ENCODE measurements around the gene LRRC27. TPM values are rescaled to one million over a fixed set of nuclear protein-coding genes. Genes with fewer than 3 reads are reported as not detected.

LRRC27 gene
- 9.7 and 13.1 TPM in 2 replicates for total RNA-seq

GRCh38 chr10:132331601-132332432 lies at the start of gene LRRC27:
TSS of gene LRRC27 (plus strand) at chr10:132332193. CDS start at chr10:132333525, 1,332 bp downstream.

GRCh38 chr10:132307823-132308586 lies 24.0 kb upstream of the LRRC27 start, which contains the start of gene STK32C:
TSS of gene STK32C (minus strand) at chr10:132307950. CDS start at chr10:132307833, 117 bp downstream.

DNA sequence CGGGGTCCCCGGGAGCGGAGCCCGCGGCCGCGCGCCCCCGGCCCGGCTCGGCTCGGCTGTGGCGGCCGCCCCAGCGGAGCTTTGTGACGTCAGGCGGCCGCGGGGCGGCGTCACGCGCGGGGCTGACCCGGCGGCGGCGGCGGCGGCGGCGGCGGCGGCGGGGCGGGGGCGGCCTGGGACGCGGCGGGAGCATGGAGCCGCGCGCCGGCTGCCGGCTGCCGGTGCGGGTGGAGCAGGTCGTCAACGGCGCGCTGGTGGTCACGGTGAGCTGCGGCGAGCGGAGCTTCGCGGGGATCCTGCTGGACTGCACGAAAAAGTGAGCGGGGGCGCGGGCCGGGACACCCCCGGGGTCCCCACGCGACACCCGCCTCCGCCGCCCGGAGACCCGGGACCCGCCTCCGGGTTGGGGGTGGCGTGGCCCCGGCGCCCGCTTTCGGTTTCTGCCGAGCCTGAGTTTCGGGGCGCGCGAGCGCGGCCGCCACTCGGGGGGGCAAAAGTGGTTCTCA lies 65.1 kb downstream of the LRRC27 start, which contains the start of gene PWWP2B:
TSS of gene PWWP2B (plus strand) at position 165 of the 506 bp plus-strand sequence. CDS start at position 192, 27 bp downstream.

Other genes starting within 250 kb of the LRRC27 start
- 6.3 and 33.0 TPM in 2 replicates for gene DPYSL4, start 145.2 kb upstream of the LRRC27 start, total RNA-seq
- gene STK32C, start 24.2 kb upstream of the LRRC27 start, total RNA-seq, result 8.0 and 8.5 TPM in 2 replicates
- 12.2 and 13.2 TPM in 2 replicates for gene PWWP2B, start 65.0 kb downstream of the LRRC27 start, total RNA-seq
- gene INPP5A, start 205.6 kb downstream of the LRRC27 start, total RNA-seq, result 34.7 and 37.8 TPM in 2 replicates